Caco-2 (cell line): ENCODE measurements around the gene COLEC12. TPM values are rescaled to one million over a fixed set of nuclear protein-coding genes. Genes with fewer than 3 reads are reported as not detected.
"Not testable (repeated sequence)": the region's sequence is repeated elsewhere in the genome, so short reads cannot be mapped to it uniquely, and the experiment has no call there.

Experiments
- BruUV-seq: library from RNA; stranded (reverse); fragments of 400-500 nt; replicated peaks from 2 replicates; lab custom pipeline; 2021; lab: Mats Ljungman, UMichigan
- CTCF ChIA-PET: fragments of 300-600 bp; sonication (Branson Sonifier 250); formaldehyde crosslinking; loops from one replicate; lab custom pipeline; 2022; ENCODE audit warnings: antibody characterized with exemption; lab: Charles Lee
- POLR2A ChIA-PET: fragments of 300-600 bp; sonication (Branson Sonifier 250); formaldehyde crosslinking; loops from one replicate; lab custom pipeline; 2022; ENCODE audit warnings: antibody characterized with exemption; lab: Charles Lee
- DNase-seq, 2 experiments: peaks; one replicate each; pipeline versions ENCODE4 v3.0.0 to v3.0.0-alpha.2; 2020 to 2022
- H3K27me3 ChIP-seq: replicated peaks from 2 replicates; pipeline ENCODE4 v1.6.0; 2011; ENCODE audit warnings: low read length; ENCODE audit not compliant: control insufficient read depth, insufficient read depth
- H3K36me3 ChIP-seq: 2 replicates; pipeline ENCODE4 v1.5.1; 2011; ENCODE audit warnings: low read length; ENCODE audit not compliant: control insufficient read depth, insufficient read depth
- H3K4me1 ChIP-seq: fragments of 250-450 bp; sonication (Bioruptor Pico); 2 replicates; pipeline ENCODE4 v1.5.1; 2020; ENCODE audit warnings: mild to moderate bottlenecking
- H3K4me3 ChIP-seq: 2 replicates; pipeline ENCODE4 v1.5.1; 2011; ENCODE audit warnings: low read depth, mild to moderate bottlenecking, control low read depth, low read length
- H3K9me3 ChIP-seq: fragments of 250-450 bp; sonication (Bioruptor Pico); 2 replicates; pipeline ENCODE4 v1.5.1; 2020; ENCODE audit warnings: mild to moderate bottlenecking, moderate library complexity
- H3K27ac Mint-ChIP-seq: one replicate; pipeline ENCODE4 v1.8.0; 2022; ENCODE audit warnings: mixed read lengths; ENCODE audit not compliant: unreplicated experiment
- H3K27me3 Mint-ChIP-seq: one replicate; pipeline ENCODE4 v1.8.0; 2022; ENCODE audit warnings: mixed read lengths; ENCODE audit not compliant: insufficient read depth, unreplicated experiment
- H3K36me3 Mint-ChIP-seq: one replicate; pipeline ENCODE4 v1.8.0; 2022; ENCODE audit warnings: mild to moderate bottlenecking, mixed read lengths; ENCODE audit not compliant: insufficient read depth, unreplicated experiment
- H3K4me1 Mint-ChIP-seq: one replicate; pipeline ENCODE4 v1.8.0; 2022; ENCODE audit warnings: low read depth, mixed read lengths; ENCODE audit not compliant: unreplicated experiment
- H3K4me3 Mint-ChIP-seq: one replicate; pipeline ENCODE4 v1.8.0; 2022; ENCODE audit warnings: mild to moderate bottlenecking, moderate library complexity, mixed read lengths; ENCODE audit not compliant: unreplicated experiment
- H3K9me3 Mint-ChIP-seq: one replicate; pipeline ENCODE4 v1.8.0; 2022; ENCODE audit warnings: mixed read lengths; ENCODE audit not compliant: unreplicated experiment
- CTCF ChIP-seq, 2 experiments: fragments of 200-600 bp in 1 of 2; IDR thresholded peaks; 1 replicate in 1 of 2; 2 replicates in 1 of 2; pipeline versions ENCODE4 v1.5.1 to v1.8.0; 2011 to 2022; ENCODE audit warnings: antibody characterized with exemption in 1 of 2, control low read depth in 1 of 2, inconsistent platforms in 1 of 2, low read depth in 1 of 2, low read length in 1 of 2, mild to moderate bottlenecking in 1 of 2, moderate library complexity in 1 of 2; ENCODE audit not compliant: insufficient read depth in 1 of 2, severe bottlenecking in 1 of 2, unreplicated experiment in 1 of 2
- intact Hi-C: fragments of 100-400 bp; cut with micrococcal nuclease; formaldehyde crosslinking; loops from one replicate; pipeline ENCODE4 v1.10.0; 2022; ENCODE audit not compliant: unreplicated experiment
- total RNA-seq: library from RNA; stranded (reverse); gene quantifications from 2 replicates; pipeline ENCODE4 v1.2.3, GENCODE V29; 2022

The COLEC12 gene
- total RNA-seq, 1 experiment from 2014 or later = 0.09 TPM

GRCh38 chr18:310042-310441, 190.5 kb downstream of the COLEC12 start:
- H3K4me3 Mint-ChIP-seq = no peak overlapping the region
- ChIA-PET POLR2A (no interaction called here), CTCF (no interaction called here)
- no peaks in the 10 kb centered on the region for H3K27me3 ChIP-seq
- intact Hi-C loops = no loop called here
- H3K4me3 ChIP-seq = no peak overlapping the region
- no peaks in the 10 kb centered on the region for H3K36me3 ChIP-seq
- H3K4me1 ChIP-seq = no peaks in the 10 kb centered on the region
- no peak for TF ChIP-seq CTCF (IDR thresholded peaks at IDR 0.05; ENCODE audit: insufficient read depth in 1 of 2, low read depth in 1 of 2, low read length in 1 of 2, severe bottlenecking in 1 of 2, unreplicated experiment in 1 of 2)
- H3K27me3 Mint-ChIP-seq = no peaks in the 10 kb centered on the region
- no peak for DNase-seq
- H3K36me3 Mint-ChIP-seq = no peaks in the 10 kb centered on the region
- no peaks in the 10 kb centered on the region for H3K9me3 ChIP-seq
- peaks cover 11% of the 10 kb centered on the region for H3K4me1 Mint-ChIP-seq
- no peak overlapping the region for H3K27ac Mint-ChIP-seq
- no TSS peak for BruUV-seq
- H3K9me3 Mint-ChIP-seq = no peaks in the 10 kb centered on the region

- H3K27me3 ChIP-seq, H3K9me3 ChIP-seq, H3K4me3 ChIP-seq, intact Hi-C loops, H3K36me3 Mint-ChIP-seq, H3K4me1 ChIP-seq, H3K27ac Mint-ChIP-seq, H3K36me3 ChIP-seq, H3K27me3 Mint-ChIP-seq, H3K9me3 Mint-ChIP-seq, H3K4me3 Mint-ChIP-seq, DNase-seq, POLR2A ChIA-PET, BruUV-seq, CTCF ChIA-PET: not testable (repeated sequence)
- peaks cover 11% of the 10 kb centered on the region for H3K4me1 Mint-ChIP-seq
These were observed 192.4 kb downstream of the COLEC12 start for GRCh38 chr18:308086-308485.

- POLR2A ChIA-PET = no interaction called here
- Mint-ChIP-seq H3K4me1 (peaks cover 11% of the 10 kb centered on the region), H3K36me3 (no peaks in the 10 kb centered on the region), H3K9me3 (no peaks in the 10 kb centered on the region), H3K27ac (no peak overlapping the region), H3K27me3 (no peaks in the 10 kb centered on the region), H3K4me3 (no peak overlapping the region)
- Histone ChIP-seq H3K4me1 (no peaks in the 10 kb centered on the region), H3K9me3 (no peaks in the 10 kb centered on the region), H3K4me3 (no peak overlapping the region), H3K36me3 (no peaks in the 10 kb centered on the region), H3K27me3 (no peaks in the 10 kb centered on the region)
- CTCF ChIA-PET = interaction anchor here (0.6 to 0.9 kb wide), 2 partner anchors 11 to 328 kb away, joined by 3 to 5 read pairs; no protein-coding TSS in a partner anchor
- intact Hi-C loops = no loop called here
- TF ChIP-seq CTCF (IDR thresholded peaks at IDR 0.05; ENCODE audit: insufficient read depth in 1 of 2, low read depth in 1 of 2, low read length in 1 of 2, severe bottlenecking in 1 of 2, unreplicated experiment in 1 of 2) = no peak
- peak in 1 of 2 experiments; percentile 13 for DNase-seq
- no TSS peak for BruUV-seq
These were observed 193.8 kb downstream of the COLEC12 start for GRCh38 chr18:306608-307255.
